Loucy (cell line): ENCODE results near the gene QRICH1.

Experiments used
- H2AFZ ChIP-seq: fragments of 200-600 bp; sonication (generic); 2 replicates; pipeline ENCODE4 v1.6.0; 2016; ENCODE audit warnings: antibody characterized with exemption, mild to moderate bottlenecking, low read length, moderate library complexity
- H3F3A ChIP-seq: fragments of 200-600 bp; 2 replicates; pipeline ENCODE4 v1.6.0; 2016; ENCODE audit warnings: antibody characterized with exemption, low read depth, mild to moderate bottlenecking
- H3K27me3 ChIP-seq: fragments of 200-600 bp; sonication (generic); 2 replicates; pipeline ENCODE4 v1.6.1; 2014; ENCODE audit warnings: low read length, mild to moderate bottlenecking; ENCODE audit not compliant: insufficient read depth, poor library complexity, severe bottlenecking
- H3K36me3 ChIP-seq: fragments of 200-600 bp; sonication (generic); 2 replicates; pipeline ENCODE4 v1.6.1; 2016; ENCODE audit warnings: low read length; ENCODE audit not compliant: insufficient read depth
- H3K4me1 ChIP-seq: fragments of 200-600 bp; sonication (generic); 2 replicates; pipeline ENCODE4 v1.5.1; 2014; ENCODE audit warnings: low read length, mild to moderate bottlenecking; ENCODE audit not compliant: insufficient read depth, poor library complexity, severe bottlenecking
- H3K4me2 ChIP-seq: fragments of 200-600 bp; sonication (generic); 2 replicates; pipeline ENCODE4 v1.6.0; 2014; ENCODE audit warnings: antibody characterized with exemption, low read length, low read depth, mild to moderate bottlenecking; ENCODE audit not compliant: poor library complexity, severe bottlenecking
- H3K4me3 ChIP-seq: fragments of 200-600 bp; sonication (generic); 2 replicates; pipeline ENCODE4 v1.5.1; 2014; ENCODE audit warnings: low read length, mild to moderate bottlenecking, mixed read lengths; ENCODE audit not compliant: poor library complexity, severe bottlenecking
- H3K79me2 ChIP-seq: fragments of 200-600 bp; sonication (generic); 2 replicates; pipeline ENCODE4 v1.6.1; 2014; ENCODE audit warnings: low read length; ENCODE audit not compliant: insufficient read depth
- H3K9ac ChIP-seq: fragments of 200-600 bp; sonication (generic); 2 replicates; pipeline ENCODE4 v1.6.0; 2014; ENCODE audit warnings: mild to moderate bottlenecking, low read depth, low read length, moderate library complexity; ENCODE audit not compliant: poor library complexity, severe bottlenecking
- H3K9me2 ChIP-seq: fragments of 200-600 bp; sonication (generic); replicated peaks from 2 replicates; pipeline ENCODE4 v1.6.1; 2016; ENCODE audit warnings: low read depth, low read length, mixed read lengths
- H3K9me3 ChIP-seq: fragments of 200-600 bp; sonication (generic); 2 replicates; pipeline ENCODE4 v1.6.1; 2014; ENCODE audit warnings: mild to moderate bottlenecking, antibody characterized with exemption, low read length, low read depth; ENCODE audit not compliant: insufficient read depth
- H4K20me1 ChIP-seq: fragments of 200-600 bp; sonication (generic); 2 replicates; pipeline ENCODE4 v1.6.0; 2014; ENCODE audit warnings: antibody characterized with exemption, low read length, mild to moderate bottlenecking; ENCODE audit not compliant: insufficient read depth, poor library complexity, severe bottlenecking
- CTCF ChIP-seq: fragments of 200-600 bp; sonication (generic); conservative IDR thresholded peaks from 2 replicates; pipeline ENCODE4 v1.5.1; 2014; ENCODE audit warnings: mild to moderate bottlenecking, antibody characterized with exemption, low read length
- EZH2phosphoT487 ChIP-seq: fragments of 200-600 bp; IDR thresholded peaks from 2 replicates; pipeline ENCODE4 v1.6.1; 2018; ENCODE audit warnings: antibody characterized with exemption, mild to moderate bottlenecking, moderate library complexity, borderline replicate concordance

QRICH1 gene

DNA sequence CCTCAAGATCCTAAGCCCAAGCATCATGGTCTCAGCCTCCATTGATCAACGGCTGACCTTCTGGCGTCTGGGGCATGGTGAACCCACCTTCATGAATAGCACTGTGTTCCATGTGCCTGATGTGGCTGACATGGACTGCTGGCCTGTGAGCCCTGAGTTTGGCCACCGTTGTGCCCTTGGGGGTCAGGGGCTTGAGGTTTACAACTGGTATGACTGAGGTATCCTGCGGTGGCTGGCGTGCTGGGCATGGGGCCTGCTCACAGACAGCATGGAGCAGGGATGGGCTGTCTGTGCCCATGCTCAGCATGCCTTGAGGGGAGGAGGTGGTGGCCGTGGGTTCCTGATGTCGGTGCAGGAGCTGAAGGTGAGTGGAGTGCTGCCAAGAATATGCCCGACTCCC, 78.8 kb downstream of the QRICH1 start:
- no peaks in the 10 kb centered on the region for H3K9me2 ChIP-seq
- no peaks in the 10 kb centered on the region for H3F3A ChIP-seq
- H4K20me1 ChIP-seq = peaks cover 64% of the 10 kb centered on the region
- H3K79me2 ChIP-seq = peaks cover 66% of the 10 kb centered on the region
- H3K4me3 ChIP-seq = no peak overlapping the region
- H3K4me2 ChIP-seq = no peak overlapping the region
- H3K36me3 ChIP-seq = peaks cover 56% of the 10 kb centered on the region; the same call in 1 of the 2 replicates
- H3K27me3 ChIP-seq = no peaks in the 10 kb centered on the region
- peaks cover 15% of the 10 kb centered on the region for H3K4me1 ChIP-seq
- TF ChIP-seq CTCF (no peak), EZH2phosphoT487 (no peak)
- H2AFZ ChIP-seq = no peak overlapping the region
- no peak overlapping the region for H3K9ac ChIP-seq
- H3K9me3 ChIP-seq = no peaks in the 10 kb centered on the region

- H4K20me1 ChIP-seq = peaks cover 63% of the 10 kb centered on the region
- H3K9me2 ChIP-seq = no peaks in the 10 kb centered on the region
- no peak overlapping the region for H2AFZ ChIP-seq
- no peak overlapping the region for H3K9ac ChIP-seq
- H3K4me3 ChIP-seq = no peak overlapping the region
- no peaks in the 10 kb centered on the region for H3F3A ChIP-seq
- no peaks in the 10 kb centered on the region for H3K9me3 ChIP-seq
- H3K27me3 ChIP-seq = no peaks in the 10 kb centered on the region
- H3K4me1 ChIP-seq = peaks cover 4% of the 10 kb centered on the region
- no peak overlapping the region for H3K4me2 ChIP-seq
- peaks cover 56% of the 10 kb centered on the region; the same call in 1 of the 2 replicates for H3K36me3 ChIP-seq
- H3K79me2 ChIP-seq = peaks cover 66% of the 10 kb centered on the region
- TF ChIP-seq EZH2phosphoT487 (no peak), CTCF (peak; percentile 71)
Measured at GRCh38 chr3:49013738-49014660, 79.9 kb downstream of the QRICH1 start.

- H3K4me3 ChIP-seq = no peak overlapping the region
- no peak overlapping the region for H2AFZ ChIP-seq
- no peak overlapping the region for H3K4me2 ChIP-seq
- H3K27me3 ChIP-seq = no peaks in the 10 kb centered on the region
- TF ChIP-seq CTCF (no peak), EZH2phosphoT487 (no peak)
- no peaks in the 10 kb centered on the region for H3K9me2 ChIP-seq
- peaks cover 68% of the 10 kb centered on the region for H4K20me1 ChIP-seq
- peaks cover 56% of the 10 kb centered on the region; the same call in 1 of the 2 replicates for H3K36me3 ChIP-seq
- peaks cover 69% of the 10 kb centered on the region for H3K79me2 ChIP-seq
- no peaks in the 10 kb centered on the region for H3F3A ChIP-seq
- H3K9ac ChIP-seq = no peak overlapping the region
- H3K9me3 ChIP-seq = no peaks in the 10 kb centered on the region
- H3K4me1 ChIP-seq = peaks cover 6% of the 10 kb centered on the region
Measured at GRCh38 chr3:49013113-49013737, 80.6 kb downstream of the QRICH1 start.
